Endothelial cell of umbilical vein (primary cell): ENCODE measurements around the gene MAN2A1.

Experiments used
- EZH2 ChIP-seq: IDR thresholded peaks from 2 replicates; pipeline ENCODE4 v1.6.1; 2012; ENCODE audit warnings: borderline replicate concordance, low read depth, mild to moderate bottlenecking, moderate library complexity, low read length, inconsistent platforms; ENCODE audit not compliant: severe bottlenecking
- TF ChIP-seq, protein P1 (sequence below), 2 donors: IDR thresholded peaks; 1 replicate in 1 of 2; 2 replicates in 1 of 2; pipeline ENCODE4 v1.5.1; 2011; ENCODE audit warnings: low read length in 2 of 2, mild to moderate bottlenecking in 2 of 2, moderate library complexity in 2 of 2, control low read depth in 1 of 2, inconsistent platforms in 1 of 2, low read depth in 1 of 2; ENCODE audit not compliant: insufficient read depth in 1 of 2; ENCODE audit errors: extremely low read depth in 1 of 2

DNA sequence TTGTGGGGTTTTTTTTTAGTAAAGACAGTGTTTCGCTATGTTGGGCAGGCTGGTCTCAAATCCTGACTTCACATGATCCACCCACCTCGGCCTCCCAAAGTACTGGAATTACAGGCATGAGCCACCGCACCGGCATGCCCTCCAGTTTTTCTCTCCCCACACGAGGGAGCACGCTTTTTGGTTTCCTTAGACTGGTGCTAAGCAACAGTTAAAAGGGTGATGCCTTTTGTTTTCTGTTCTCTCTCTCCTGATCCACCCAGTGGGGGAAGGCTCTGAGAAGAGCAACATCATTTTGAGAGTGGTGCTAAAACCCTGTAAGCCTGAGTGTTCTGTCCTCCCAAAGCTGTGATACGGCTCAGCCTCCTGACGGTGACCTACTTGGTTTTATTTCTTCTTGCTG lies 146.6 kb downstream of the MAN2A1 start:
- TF ChIP-seq, protein P1, sequence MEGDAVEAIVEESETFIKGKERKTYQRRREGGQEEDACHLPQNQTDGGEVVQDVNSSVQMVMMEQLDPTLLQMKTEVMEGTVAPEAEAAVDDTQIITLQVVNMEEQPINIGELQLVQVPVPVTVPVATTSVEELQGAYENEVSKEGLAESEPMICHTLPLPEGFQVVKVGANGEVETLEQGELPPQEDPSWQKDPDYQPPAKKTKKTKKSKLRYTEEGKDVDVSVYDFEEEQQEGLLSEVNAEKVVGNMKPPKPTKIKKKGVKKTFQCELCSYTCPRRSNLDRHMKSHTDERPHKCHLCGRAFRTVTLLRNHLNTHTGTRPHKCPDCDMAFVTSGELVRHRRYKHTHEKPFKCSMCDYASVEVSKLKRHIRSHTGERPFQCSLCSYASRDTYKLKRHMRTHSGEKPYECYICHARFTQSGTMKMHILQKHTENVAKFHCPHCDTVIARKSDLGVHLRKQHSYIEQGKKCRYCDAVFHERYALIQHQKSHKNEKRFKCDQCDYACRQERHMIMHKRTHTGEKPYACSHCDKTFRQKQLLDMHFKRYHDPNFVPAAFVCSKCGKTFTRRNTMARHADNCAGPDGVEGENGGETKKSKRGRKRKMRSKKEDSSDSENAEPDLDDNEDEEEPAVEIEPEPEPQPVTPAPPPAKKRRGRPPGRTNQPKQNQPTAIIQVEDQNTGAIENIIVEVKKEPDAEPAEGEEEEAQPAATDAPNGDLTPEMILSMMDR (IDR thresholded peaks at IDR 0.05; ENCODE audit: extremely low read depth in 1 of 2, insufficient read depth in 1 of 2, low read depth in 1 of 2, low read length in 2 of 2), result no peak
- no peak for TF ChIP-seq EZH2
